ENCODE results near the gene CSK.

The CSK gene

GRCh38 chr15:74844319-74845207 is 62.7 kb downstream of the CSK start:
- H3K4me2 ChIP-seq (ENCODE audit: low read length) = peak overlapping the region; percentile 67
- H4K20me1 ChIP-seq (ENCODE audit: control insufficient read depth, insufficient read depth, low read depth, low read length) = peaks cover 4% of the 10 kb centered on the region; the same call in 1 of the 2 replicates
- H3K36me3 ChIP-seq (ENCODE audit: control insufficient read depth, low read length) = peaks cover 39% of the 10 kb centered on the region
- H3K27me3 ChIP-seq (ENCODE audit: control insufficient read depth, low read length) = no peaks in the 10 kb centered on the region
- no peaks in the 10 kb centered on the region for H3K9me2 ChIP-seq (replicated peaks; ENCODE audit: control insufficient read depth, low read length)
- TF ChIP-seq, protein P1, sequence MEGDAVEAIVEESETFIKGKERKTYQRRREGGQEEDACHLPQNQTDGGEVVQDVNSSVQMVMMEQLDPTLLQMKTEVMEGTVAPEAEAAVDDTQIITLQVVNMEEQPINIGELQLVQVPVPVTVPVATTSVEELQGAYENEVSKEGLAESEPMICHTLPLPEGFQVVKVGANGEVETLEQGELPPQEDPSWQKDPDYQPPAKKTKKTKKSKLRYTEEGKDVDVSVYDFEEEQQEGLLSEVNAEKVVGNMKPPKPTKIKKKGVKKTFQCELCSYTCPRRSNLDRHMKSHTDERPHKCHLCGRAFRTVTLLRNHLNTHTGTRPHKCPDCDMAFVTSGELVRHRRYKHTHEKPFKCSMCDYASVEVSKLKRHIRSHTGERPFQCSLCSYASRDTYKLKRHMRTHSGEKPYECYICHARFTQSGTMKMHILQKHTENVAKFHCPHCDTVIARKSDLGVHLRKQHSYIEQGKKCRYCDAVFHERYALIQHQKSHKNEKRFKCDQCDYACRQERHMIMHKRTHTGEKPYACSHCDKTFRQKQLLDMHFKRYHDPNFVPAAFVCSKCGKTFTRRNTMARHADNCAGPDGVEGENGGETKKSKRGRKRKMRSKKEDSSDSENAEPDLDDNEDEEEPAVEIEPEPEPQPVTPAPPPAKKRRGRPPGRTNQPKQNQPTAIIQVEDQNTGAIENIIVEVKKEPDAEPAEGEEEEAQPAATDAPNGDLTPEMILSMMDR (IDR thresholded peaks at IDR 0.05; ENCODE audit: low read depth, low read length, poor library complexity, severe bottlenecking) = no peak
- no peak for TF ChIP-seq EZH2phosphoT487 (IDR thresholded peaks at IDR 0.05; ENCODE audit: borderline replicate concordance, low read length)
- H3K4me3 ChIP-seq (ENCODE audit: low read length) = no peak overlapping the region
- H3K79me2 ChIP-seq (ENCODE audit: control insufficient read depth, low read length) = peaks cover 7% of the 10 kb centered on the region; the same call in 1 of the 2 replicates
- H3F3A ChIP-seq (ENCODE audit: control insufficient read depth, insufficient read depth) = no peaks in the 10 kb centered on the region
- peaks cover 29% of the 10 kb centered on the region for H3K4me1 ChIP-seq (ENCODE audit: control insufficient read depth, low read length)
- no peak overlapping the region for H3K27ac ChIP-seq (ENCODE audit: low read depth, low read length)
- H3K9me3 ChIP-seq (ENCODE audit: control insufficient read depth, insufficient read depth, low read length) = no peaks in the 10 kb centered on the region

DNA sequence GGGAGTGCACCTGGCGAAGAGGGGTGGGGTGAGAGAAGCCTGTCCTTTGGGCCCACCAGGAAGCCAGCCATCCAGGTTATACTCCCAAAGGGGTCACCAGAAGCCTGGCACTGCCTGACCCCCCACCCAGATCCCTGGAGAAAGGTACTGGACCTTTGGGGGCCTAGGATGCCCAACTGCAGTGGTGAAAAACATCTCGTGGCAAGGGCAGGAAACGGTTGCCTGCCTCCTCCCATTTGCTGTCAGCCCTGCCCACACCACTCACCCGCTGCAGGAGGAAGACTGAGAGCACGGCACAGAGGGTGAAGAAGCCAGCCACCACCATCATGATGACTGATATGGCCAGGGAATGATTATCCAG is 63.3 kb downstream of the CSK start:
- H3K27ac ChIP-seq (ENCODE audit: low read depth, low read length) = no peak overlapping the region
- H3K79me2 ChIP-seq (ENCODE audit: control insufficient read depth, low read length) = peaks cover 7% of the 10 kb centered on the region; the same call in 1 of the 2 replicates
- H3K4me2 ChIP-seq (ENCODE audit: low read length) = no peak overlapping the region
- no peaks in the 10 kb centered on the region for H3F3A ChIP-seq (ENCODE audit: control insufficient read depth, insufficient read depth)
- TF ChIP-seq, protein P1 (IDR thresholded peaks at IDR 0.05; ENCODE audit: low read depth, low read length, poor library complexity, severe bottlenecking) = no peak
- no peak for TF ChIP-seq EZH2phosphoT487 (IDR thresholded peaks at IDR 0.05; ENCODE audit: borderline replicate concordance, low read length)
- H3K27me3 ChIP-seq (ENCODE audit: control insufficient read depth, low read length) = no peaks in the 10 kb centered on the region
- H3K36me3 ChIP-seq (ENCODE audit: control insufficient read depth, low read length) = peaks cover 46% of the 10 kb centered on the region
- no peaks in the 10 kb centered on the region for H3K9me2 ChIP-seq (replicated peaks; ENCODE audit: control insufficient read depth, low read length)
- H4K20me1 ChIP-seq (ENCODE audit: control insufficient read depth, insufficient read depth, low read depth, low read length) = peaks cover 4% of the 10 kb centered on the region; the same call in 1 of the 2 replicates
- no peaks in the 10 kb centered on the region for H3K9me3 ChIP-seq (ENCODE audit: control insufficient read depth, insufficient read depth, low read length)
- H3K4me1 ChIP-seq (ENCODE audit: control insufficient read depth, low read length) = peaks cover 29% of the 10 kb centered on the region
- no peak overlapping the region for H3K4me3 ChIP-seq (ENCODE audit: low read length)

DNA sequence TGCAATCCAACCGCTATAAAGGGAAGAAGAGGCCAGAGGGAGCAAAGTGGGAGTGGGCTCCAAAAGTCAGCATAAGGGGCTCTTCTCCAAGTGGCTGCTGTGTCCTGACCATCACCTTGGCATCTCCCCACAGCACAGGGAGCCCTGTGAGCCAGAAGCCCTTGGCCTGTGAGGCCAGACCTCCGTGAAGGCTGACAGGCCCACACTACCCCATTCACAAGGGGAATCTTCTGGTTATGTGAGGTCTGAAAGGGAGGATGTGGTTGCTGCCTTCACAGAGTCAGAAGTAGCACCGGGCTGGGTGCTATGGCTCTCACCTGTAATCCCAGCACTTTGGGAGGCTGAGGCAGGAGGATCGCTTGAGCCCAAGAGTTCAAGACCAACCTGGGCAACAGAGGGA is 63.7 kb downstream of the CSK start:
- Histone ChIP-seq H4K20me1 (ENCODE audit: control insufficient read depth, insufficient read depth, low read depth, low read length) (peaks cover 4% of the 10 kb centered on the region; the same call in 1 of the 2 replicates), H3K79me2 (ENCODE audit: control insufficient read depth, low read length) (peaks cover 7% of the 10 kb centered on the region; the same call in 1 of the 2 replicates), H3K9me3 (ENCODE audit: control insufficient read depth, insufficient read depth, low read length) (no peaks in the 10 kb centered on the region), H3K27me3 (ENCODE audit: control insufficient read depth, low read length) (no peaks in the 10 kb centered on the region), H3K9me2 (replicated peaks; ENCODE audit: control insufficient read depth, low read length) (no peaks in the 10 kb centered on the region), H3K4me3 (ENCODE audit: low read length) (no peak overlapping the region), H3K27ac (ENCODE audit: low read depth, low read length) (no peak overlapping the region), H3K4me2 (ENCODE audit: low read length) (no peak overlapping the region), H3K4me1 (ENCODE audit: control insufficient read depth, low read length) (peaks cover 29% of the 10 kb centered on the region), H3K36me3 (ENCODE audit: control insufficient read depth, low read length) (peaks cover 50% of the 10 kb centered on the region), H3F3A (ENCODE audit: control insufficient read depth, insufficient read depth) (no peaks in the 10 kb centered on the region)
- no peak for TF ChIP-seq EZH2phosphoT487 (IDR thresholded peaks at IDR 0.05; ENCODE audit: borderline replicate concordance, low read length)
- TF ChIP-seq, protein P1 (IDR thresholded peaks at IDR 0.05; ENCODE audit: low read depth, low read length, poor library complexity, severe bottlenecking) = no peak

Measured in DOHH2 (cell line).